HCT116 (cell line): ENCODE data around the gene ABCC5.

Experiments
- CTCF ChIP-seq, 3 experiments: fragments of 200-600 bp in 1 of 3; sonication (generic) in 1 of 3; IDR thresholded peaks in 2 of 3; conservative IDR thresholded peaks in 1 of 3; 2 replicates each; pipeline ENCODE4 v1.5.1; 2012 to 2017; ENCODE audit warnings: low read depth in 2 of 3, low read length in 2 of 3, antibody characterized with exemption in 1 of 3, borderline replicate concordance in 1 of 3, control low read depth in 1 of 3, mild to moderate bottlenecking in 1 of 3, mixed read lengths in 1 of 3, mixed run types in 1 of 3, moderate library complexity in 1 of 3; ENCODE audit not compliant: insufficient read depth in 1 of 3
- EGR1 ChIP-seq: IDR thresholded peaks from 2 replicates; pipeline ENCODE4 v1.6.1; 2012; ENCODE audit warnings: low read depth
- EZH2phosphoT487 ChIP-seq: fragments of 200-600 bp; IDR thresholded peaks from 2 replicates; pipeline ENCODE4 v1.6.1; 2018; ENCODE audit warnings: antibody characterized with exemption, borderline replicate concordance
- SIN3A ChIP-seq: IDR thresholded peaks from 2 replicates; pipeline ENCODE4 v1.6.1; 2012; ENCODE audit warnings: low read depth
- ZNF274 ChIP-seq: fragments of 200-500 bp; sonication (Bioruptor generic); IDR thresholded peaks from 2 replicates; pipeline ENCODE4 v1.6.1; 2014; ENCODE audit warnings: mild to moderate bottlenecking, low read depth, low read length, inconsistent platforms

GRCh38 chr3:183981990-183982644 is 35.6 kb downstream of the ABCC5 start:
- TF ChIP-seq EGR1 = no peak
- no peak for TF ChIP-seq CTCF (IDR thresholded peaks at IDR 0.05 in 2 of 3, conservative IDR thresholded peaks at IDR 0.05 in 1 of 3; ENCODE audit: borderline replicate concordance in 1 of 3, insufficient read depth in 1 of 3, low read depth in 2 of 3, low read length in 2 of 3)
- TF ChIP-seq ZNF274 = no peak
- TF ChIP-seq EZH2phosphoT487 = no peak
- TF ChIP-seq SIN3A = no peak
